COLO668 (cell line): Measurements from ENCODE around the gene IL36B.

Source experiments
- DNase-seq: peaks from one replicate; lab custom pipeline; 2025; ENCODE audit not compliant: unreplicated experiment; lab: John Stamatoyannopoulos, UW

Gene IL36B

GRCh38 chr2:113056521-113056920 is 3.9 kb upstream of the IL36B start:
- DNase-seq = no peak

DNA sequence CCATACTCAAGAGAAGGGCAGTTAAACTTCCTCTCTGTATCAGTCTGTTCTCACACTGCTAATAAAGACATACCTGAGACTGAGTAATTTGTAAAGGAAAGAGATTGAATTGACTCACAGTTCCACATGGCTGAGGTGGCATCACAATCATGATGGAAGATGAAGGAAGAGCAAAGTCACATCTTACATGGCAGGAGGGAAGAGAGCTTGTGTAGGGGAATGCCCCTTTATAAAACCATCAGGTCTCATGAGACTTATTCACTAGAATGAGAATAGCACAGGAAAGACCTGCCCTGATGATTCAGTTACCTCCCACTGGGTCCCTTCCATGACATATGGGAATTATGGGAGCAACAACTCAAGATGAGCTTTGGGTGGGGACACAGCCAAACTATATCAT is 1.4 kb upstream of the IL36B start:
- DNase-seq = no peak

- no peak for DNase-seq
Observed at GRCh38 chr2:113053666-113054065, 999 bp upstream of the IL36B start.

DNA sequence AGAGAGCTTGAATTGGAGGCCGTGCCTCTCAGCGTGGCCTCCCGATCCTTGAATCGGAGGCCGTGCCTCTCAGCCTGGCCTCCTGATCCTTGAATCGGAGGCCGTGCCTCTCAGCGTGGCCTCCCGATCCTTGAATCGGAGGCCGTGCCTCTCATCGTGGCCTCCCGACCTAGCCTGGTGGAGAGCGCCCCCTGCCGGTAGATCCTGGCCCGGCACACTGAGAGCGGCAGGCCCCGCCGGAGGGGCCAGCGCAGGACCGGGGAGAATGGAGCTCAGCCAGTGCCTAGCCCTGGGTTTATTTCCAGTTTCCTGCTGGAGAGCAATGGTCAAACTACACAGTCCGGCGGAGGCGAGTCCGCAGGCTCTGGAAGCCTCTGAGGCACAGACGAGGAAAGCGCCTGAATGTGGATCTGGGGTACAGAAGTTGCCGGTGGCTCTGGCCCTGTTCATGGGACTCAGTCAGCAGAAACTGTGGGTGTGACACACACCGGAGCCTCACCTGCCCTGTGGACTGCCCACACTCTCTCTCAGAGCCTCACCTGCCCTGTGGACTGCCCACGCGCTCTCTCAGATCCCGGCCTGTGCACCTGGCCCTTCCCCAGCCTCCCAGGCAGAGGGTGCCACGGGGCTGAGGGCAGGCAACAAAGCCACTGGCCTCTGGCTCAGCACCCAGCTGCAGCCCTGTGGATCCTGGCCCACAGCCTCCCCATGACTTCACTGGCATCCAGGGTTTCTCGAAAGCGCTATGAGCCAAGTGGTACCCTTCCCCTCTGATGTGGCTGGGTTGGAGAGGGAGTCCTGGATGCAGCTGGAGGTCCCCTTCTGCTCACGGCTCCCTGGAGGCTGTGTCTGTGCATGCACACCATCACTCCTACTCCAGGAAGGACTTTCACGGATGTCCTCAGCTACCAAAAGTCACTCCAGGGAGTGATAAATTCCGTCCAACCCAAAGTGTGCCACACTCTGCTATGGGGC is 1.5 kb downstream of the IL36B start:
- DNase-seq = no peak

- DNase-seq = no peak
Observed at GRCh38 chr2:113046465-113046864, 6.2 kb downstream of the IL36B start.

GRCh38 chr2:113041871-113042270 is 10.8 kb downstream of the IL36B start:
- DNase-seq = no peak

- DNase-seq = no peak
Observed at GRCh38 chr2:113039719-113040118, 12.9 kb downstream of the IL36B start.

- DNase-seq = no peak
Observed at GRCh38 chr2:113039158-113039557, 13.5 kb downstream of the IL36B start.

GRCh38 chr2:113038291-113038690 is 14.4 kb downstream of the IL36B start:
- DNase-seq = no peak

DNA sequence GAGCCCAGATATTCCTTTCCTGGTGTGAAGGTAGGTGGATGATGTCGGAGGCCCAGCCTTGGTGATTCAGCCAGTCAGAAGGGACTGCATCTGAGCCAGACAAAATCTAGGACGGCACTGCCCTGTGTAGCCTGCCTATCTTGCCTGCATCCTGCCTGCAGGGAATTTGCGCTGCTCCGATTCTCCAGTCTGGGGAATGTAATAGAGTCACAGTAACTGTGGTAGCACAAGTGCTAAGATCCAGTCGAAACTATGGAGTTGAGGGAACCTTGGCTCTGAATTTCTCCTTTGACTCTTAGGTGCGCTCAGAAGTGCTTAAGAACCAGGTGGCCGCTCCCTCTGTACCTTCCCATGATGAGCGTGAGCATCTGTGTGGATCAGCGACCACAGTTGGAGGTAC is 15.9 kb downstream of the IL36B start:
- no peak for DNase-seq

- no peak for DNase-seq
Observed at GRCh38 chr2:113034016-113034415, 18.7 kb downstream of the IL36B start.

GRCh38 chr2:113032737-113033136 is 19.9 kb downstream of the IL36B start:
- DNase-seq = no peak

GRCh38 chr2:113028112-113028511 is 24.6 kb downstream of the IL36B start:
- no peak for DNase-seq

DNA sequence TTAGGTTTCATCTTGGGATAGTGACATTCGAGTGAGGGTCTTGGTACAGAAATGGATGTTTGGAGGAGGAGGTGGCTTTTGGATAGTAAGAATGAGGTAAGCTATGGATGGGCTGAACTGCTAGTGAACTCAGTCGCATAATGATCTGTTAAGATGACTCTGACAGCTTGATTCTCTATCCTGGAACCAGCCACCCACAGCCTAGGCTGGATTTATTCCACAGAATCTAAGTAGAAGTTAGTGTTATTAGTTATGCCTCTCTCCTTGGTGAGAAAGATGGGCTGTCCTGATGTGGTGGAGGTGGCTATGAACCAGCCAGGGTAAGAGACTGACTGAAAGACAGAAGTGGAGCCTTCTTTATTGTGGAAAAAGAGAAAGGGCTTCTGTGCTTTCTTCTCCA is 25.0 kb downstream of the IL36B start:
- DNase-seq = no peak

DNA sequence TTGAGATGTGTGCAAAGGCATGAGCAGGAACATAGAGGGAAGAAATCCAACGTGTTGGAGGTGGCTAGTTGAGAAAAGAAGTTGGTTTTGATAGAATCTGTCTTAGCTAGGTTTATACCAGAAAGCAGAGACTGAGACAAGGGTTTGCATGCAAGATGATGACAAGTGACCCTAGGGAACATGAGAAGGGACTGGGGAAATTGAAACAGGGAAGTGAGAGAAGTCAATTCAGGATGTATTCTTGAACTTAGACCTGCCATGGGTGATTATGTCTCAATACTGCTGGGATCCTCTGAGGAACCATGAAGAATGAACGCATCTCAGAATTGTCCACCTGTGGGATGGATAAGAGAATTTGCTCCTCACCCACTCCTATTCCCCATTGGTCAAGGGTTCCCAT is 26.9 kb downstream of the IL36B start:
- DNase-seq = no peak

DNA sequence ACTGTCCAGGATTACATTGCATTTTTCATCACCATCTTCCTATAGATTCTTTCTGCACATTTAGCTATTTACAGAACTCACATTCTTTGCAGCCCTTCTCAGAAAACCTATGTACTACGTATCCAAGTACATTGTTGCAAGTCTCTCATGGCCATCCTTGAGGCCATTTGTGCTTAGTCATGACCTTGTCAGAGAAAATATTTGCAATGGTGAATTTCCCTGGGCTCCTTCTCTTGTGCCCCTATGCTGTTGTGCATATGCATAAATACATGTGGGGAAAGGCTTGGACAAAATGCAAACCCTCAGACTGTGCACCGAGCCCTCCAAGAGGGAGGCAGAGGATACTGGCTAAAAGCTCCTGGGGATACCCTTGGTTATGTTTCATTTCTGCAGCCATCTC is 27.9 kb downstream of the IL36B start:
- DNase-seq = no peak

- no peak for DNase-seq
Observed at GRCh38 chr2:113021312-113021711, 31.4 kb downstream of the IL36B start.

DNA sequence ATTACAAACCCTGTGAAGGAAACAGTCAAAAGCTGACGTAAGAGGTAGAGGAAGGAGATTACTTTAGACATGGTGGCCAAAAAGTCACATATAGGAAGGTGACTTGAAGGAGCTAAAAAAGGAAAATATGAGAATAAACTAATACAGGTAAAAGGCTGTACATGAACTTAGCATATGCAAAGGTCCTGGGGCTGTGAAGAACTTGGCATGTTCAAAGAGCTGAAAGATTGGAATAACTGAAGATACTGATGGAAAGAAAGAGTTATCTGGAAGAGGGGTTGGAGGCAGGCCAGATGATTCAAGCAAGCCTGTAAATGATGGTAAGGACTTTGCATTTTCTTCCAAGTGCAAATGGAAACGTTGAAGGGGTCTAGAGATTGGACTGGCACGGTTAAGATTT is 34.2 kb downstream of the IL36B start:
- no peak for DNase-seq

GRCh38 chr2:113015655-113016054 is 37.0 kb downstream of the IL36B start:
- no peak for DNase-seq

GRCh38 chr2:113015042-113015441 is 37.6 kb downstream of the IL36B start:
- no peak for DNase-seq

GRCh38 chr2:113014067-113014466 is 38.6 kb downstream of the IL36B start:
- DNase-seq = no peak

DNA sequence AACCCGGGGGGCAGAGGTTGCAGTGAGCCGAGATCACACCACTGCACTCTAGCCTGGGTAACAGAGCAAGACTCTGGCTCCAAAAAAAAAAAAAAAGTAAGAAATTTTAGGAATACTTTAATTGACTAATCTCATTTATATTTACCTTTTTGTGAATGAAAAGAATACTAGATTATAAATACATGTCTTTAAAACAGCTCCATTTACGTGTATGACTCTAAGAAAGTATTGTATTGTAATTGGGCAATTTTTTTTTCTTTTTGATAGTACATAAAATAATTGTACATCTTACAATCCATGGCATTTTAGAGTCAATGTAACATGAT is 39.4 kb downstream of the IL36B start:
- DNase-seq = no peak
